ENCODE measurements around the gene AGBL4.

DNA sequence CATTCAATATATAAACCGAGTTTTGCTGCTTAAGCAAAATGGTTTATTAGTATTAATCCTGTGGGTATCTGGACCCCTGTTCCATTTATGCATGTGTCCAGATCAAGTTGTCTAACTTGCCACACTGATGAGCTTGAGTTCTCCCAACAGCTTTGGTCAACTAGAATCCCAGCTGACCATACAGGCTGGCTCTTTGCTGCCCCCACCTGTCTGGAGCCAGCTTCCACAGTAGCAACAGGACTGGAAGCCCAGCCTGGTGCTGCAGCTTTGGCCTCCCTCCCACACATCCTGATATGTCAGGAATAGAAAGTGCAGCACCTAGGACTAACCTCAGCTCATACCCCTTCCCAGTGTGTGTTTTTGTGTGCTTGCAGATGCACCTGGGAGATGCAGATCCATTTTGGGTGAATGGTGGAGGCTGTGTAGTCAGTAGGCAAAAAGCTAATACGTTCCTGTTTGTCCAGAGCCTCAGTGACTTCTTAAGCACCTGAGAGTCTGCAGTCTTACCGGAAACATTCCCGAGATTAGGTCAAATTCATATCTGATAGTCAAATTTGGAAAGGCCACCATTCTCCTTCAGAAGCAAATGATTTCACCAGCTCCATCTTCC is 1206.1 kb downstream of the AGBL4 start:
- no peak for TF ChIP-seq EP300 (IDR thresholded peaks at IDR 0.05)
- TF ChIP-seq, protein P1, sequence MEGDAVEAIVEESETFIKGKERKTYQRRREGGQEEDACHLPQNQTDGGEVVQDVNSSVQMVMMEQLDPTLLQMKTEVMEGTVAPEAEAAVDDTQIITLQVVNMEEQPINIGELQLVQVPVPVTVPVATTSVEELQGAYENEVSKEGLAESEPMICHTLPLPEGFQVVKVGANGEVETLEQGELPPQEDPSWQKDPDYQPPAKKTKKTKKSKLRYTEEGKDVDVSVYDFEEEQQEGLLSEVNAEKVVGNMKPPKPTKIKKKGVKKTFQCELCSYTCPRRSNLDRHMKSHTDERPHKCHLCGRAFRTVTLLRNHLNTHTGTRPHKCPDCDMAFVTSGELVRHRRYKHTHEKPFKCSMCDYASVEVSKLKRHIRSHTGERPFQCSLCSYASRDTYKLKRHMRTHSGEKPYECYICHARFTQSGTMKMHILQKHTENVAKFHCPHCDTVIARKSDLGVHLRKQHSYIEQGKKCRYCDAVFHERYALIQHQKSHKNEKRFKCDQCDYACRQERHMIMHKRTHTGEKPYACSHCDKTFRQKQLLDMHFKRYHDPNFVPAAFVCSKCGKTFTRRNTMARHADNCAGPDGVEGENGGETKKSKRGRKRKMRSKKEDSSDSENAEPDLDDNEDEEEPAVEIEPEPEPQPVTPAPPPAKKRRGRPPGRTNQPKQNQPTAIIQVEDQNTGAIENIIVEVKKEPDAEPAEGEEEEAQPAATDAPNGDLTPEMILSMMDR (IDR thresholded peaks at IDR 0.05): peak; percentile 36 to 79 (median 66)
